A172 (cell line): ENCODE measurements around the gene FRMD5. TPM values are rescaled to one million over a fixed set of nuclear protein-coding genes. Genes with fewer than 3 reads are reported as not detected.
"Not testable (repeated sequence)": the region's sequence is repeated elsewhere in the genome, so short reads cannot be mapped to it uniquely, and the experiment has no call there.

Source experiments
- DNase-seq: peaks from one replicate; pipeline ENCODE4 v3.0.0-alpha.2; 2015; ENCODE audit warnings: low spot score
- total RNA-seq: library from RNA; depleted of rRNA; stranded (reverse); fragments of >200 nt; shearing (Covaris generic); gene quantifications from 2 replicates; pipeline ENCODE4 v1.2.3, GENCODE V29; 2014

Gene FRMD5
- total RNA-seq, 1 experiment from 2014 or later = 13.2 TPM

- no peak for DNase-seq
Measured at GRCh38 chr15:43896543-43896942, 298.5 kb downstream of the FRMD5 start.

GRCh38 chr15:43895586-43895985 is 299.5 kb downstream of the FRMD5 start:
- no peak for DNase-seq

GRCh38 chr15:43893956-43894355 is 301.1 kb downstream of the FRMD5 start:
- no peak for DNase-seq

- DNase-seq = no peak
Measured at GRCh38 chr15:43889042-43889441, 306.0 kb downstream of the FRMD5 start.

DNA sequence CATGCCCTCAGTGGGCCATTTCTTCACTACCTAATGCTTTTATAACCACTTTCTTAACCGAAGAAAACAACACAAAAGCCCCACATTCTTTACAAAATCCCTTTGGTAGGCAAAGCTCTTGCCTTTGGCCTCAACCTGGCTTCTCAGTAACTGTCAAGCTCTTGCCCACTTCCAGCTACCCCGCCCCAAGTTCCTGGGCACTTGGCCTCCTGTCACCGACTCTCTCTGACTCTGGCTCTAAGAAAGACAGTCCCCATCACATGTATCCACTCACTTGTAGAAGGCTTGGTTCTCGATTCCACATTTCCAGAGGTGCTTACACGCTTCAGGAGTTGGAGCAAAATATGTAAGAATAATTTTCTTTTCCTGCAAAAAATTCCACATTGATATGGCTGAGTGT is 307.2 kb downstream of the FRMD5 start:
- DNase-seq = no peak

DNA sequence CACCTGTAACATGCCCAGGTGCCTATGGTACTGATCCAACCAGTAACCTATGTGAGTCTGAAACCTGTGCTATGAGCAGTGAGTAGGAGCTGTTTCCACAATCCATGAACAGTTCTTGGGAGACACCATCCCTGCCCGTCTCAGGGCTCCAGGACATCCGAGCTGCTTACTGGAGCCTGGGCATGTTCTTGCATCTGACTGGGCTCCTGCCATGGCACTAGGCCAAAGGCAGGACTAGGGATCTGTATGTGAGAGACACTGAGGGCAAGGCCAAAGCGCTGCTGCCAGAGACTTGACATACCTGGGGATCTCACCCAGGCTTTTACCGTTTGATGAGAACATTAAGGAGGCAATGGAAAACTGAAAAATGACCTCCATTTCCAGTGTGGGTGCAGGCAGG is 308.5 kb downstream of the FRMD5 start:
- DNase-seq = no peak

GRCh38 chr15:43883571-43883970 is 311.5 kb downstream of the FRMD5 start:
- no peak for DNase-seq

DNA sequence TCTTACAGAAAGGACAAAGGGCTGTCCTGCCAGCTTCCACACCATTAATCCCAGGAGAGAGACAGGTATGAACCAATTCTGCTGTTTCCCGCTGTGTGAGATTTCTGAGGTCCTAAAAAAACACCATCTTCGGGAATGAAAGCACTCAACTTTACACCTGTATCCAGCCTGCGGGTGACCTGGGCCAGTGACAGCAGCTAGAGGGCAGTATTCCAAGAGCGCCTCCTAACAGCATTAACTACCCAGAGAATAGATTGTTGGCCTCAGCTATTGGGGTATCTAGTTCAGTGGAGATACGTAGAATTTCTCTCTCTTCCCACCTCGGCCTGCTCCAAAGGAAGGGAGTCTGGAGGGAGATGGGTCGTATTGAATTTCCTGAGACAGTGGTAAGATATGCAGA is 313.1 kb downstream of the FRMD5 start:
- DNase-seq = peak; percentile 9

GRCh38 chr15:43881245-43881644 is 313.8 kb downstream of the FRMD5 start:
- DNase-seq = no peak

DNA sequence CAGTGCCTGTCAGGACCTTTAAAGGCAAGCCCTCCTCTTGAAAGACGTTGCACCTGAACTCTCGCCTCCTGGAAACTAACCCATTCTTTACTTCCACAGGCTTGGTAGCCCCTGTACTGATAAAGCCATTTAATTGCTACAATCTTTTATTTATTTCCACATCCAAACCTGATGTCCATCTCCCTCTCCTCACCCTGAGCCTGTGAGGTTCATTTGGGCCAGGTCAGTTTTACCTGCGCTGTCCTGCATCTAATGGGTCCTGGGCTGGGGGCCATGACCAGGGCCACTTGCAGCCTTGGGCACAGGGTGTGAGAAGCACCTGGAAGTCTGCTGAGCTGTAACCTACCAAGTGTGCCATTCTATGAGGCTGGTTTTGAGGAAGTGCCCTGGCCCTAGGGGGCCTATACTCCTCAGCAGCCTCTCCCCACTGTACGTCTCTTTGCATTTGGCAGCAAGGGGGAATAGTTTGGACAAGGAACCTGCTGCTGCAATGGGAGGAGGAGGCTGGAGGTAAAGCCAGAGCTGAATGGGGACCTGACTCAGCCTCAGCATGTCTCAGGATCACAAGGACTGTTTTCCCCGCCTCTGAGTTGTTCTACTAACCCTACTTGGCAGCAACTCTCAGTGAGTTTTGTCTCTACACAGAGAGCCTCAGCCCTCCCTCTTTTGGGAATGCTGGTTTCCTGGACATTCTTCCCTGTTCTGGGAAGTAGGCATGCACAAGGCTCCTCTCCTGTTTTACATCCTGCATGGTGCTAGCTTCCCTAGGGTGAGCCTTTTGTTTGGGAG is 314.5 kb downstream of the FRMD5 start:
- DNase-seq = peak; percentile 5

DNA sequence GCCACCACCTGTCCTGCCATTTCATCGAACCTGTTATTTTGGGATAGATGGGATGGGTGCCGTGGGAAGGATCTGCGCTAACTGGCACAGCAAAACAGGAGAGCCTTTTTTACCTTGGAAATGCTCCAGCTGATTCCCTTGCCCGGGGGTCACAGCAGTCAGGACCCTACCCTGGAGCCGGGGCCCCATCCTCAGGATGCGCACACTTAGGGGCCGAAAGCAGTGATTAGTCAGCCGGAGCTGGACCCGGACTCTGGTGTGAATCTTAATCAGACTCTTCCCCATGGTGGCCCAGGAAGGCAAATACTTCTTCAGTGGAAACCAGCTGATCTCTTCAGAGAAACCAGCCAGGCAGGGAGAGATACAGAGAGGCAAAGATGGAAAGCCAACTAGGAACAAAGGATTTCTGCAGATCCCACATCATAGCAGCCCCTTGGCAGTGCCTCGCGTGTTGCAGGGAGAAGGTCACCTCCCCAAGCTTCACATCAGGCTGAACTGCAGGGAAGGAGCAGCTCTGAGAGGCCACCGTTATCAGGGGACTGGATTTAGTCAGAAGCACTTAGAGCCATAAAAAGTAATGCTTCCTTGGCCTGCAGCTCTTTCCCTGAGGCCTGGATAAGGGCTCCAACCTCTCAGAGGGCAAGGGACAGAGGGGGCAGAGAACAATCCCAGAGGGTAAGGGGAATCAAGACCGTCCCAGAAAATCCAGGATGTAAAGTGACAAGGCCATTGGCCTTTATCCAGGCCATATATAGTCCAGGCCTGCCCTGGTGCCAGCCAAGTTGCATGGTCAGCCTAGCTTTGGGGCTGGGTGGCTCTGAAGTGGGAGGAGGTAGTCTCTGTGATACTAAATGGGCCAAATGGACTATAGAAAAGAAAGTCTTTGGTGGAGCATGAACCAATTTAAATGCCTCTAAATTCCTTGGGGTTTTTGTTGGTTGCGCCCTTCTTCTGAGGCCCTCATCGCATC is 315.4 kb downstream of the FRMD5 start:
- no peak for DNase-seq

DNA sequence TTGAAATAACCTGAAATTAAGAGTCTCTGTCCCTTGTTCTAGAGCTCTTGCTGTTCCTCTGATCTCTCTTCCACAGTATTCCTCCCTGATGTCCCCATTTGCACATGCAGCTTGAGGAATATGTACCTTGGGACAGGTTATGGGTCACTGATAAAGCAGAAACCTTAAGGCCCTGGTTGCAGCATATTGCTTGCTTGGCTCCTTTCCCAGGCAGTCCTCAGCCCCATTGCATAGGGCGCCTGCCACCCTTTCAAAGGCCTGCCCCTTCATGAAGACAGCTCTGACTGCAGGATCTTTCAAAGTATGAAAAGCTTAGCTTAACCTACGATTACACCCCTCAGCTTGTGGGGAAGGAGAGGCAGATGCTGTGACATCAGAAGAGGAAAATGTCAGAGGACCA is 316.6 kb downstream of the FRMD5 start:
- DNase-seq = no peak

GRCh38 chr15:43877371-43877770 is 317.7 kb downstream of the FRMD5 start:
- DNase-seq = no peak

DNA sequence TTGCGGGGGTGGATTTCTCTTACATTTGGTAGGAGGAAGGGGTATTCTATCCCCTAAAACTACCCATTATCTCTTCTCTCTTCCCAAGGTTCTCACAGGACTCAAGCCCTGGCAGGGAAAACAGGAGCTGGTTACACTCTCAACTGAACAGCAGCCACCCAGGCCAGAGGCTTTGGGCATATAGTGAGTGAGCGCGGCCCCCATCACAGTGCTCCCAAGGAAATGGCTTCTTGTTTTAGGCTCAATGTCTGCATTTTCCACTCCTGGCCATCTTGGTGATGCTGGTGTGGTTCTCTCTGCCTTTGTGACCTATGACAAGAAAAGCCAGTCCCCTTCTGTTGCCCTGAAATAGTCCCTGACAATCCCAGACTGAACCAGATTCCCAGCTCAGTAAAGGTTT is 318.2 kb downstream of the FRMD5 start:
- no peak for DNase-seq

- no peak for DNase-seq
Measured at GRCh38 chr15:43873651-43874050, 321.4 kb downstream of the FRMD5 start.

- peak; percentile 50 for DNase-seq
Measured at GRCh38 chr15:43872416-43873020, 322.6 kb downstream of the FRMD5 start.

DNA sequence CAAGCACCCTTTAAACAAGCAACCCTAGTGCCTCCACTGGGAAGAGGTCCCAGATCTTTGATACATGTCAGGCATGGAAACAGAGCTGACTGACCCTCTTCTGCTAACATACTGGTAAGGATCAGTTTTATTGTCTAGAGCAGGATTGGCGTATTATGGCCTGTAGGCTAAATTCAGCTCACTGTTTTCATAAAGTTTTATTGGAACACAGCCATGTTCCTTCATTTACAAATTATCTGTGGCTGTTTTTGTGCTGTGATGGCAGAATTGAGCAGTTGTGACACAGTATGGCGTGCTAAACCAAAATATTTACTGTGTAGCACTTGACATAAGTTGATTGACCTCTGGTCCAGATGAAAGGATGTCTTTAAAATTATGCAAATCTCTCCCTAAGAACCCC is 323.2 kb downstream of the FRMD5 start:
- DNase-seq = no peak

DNA sequence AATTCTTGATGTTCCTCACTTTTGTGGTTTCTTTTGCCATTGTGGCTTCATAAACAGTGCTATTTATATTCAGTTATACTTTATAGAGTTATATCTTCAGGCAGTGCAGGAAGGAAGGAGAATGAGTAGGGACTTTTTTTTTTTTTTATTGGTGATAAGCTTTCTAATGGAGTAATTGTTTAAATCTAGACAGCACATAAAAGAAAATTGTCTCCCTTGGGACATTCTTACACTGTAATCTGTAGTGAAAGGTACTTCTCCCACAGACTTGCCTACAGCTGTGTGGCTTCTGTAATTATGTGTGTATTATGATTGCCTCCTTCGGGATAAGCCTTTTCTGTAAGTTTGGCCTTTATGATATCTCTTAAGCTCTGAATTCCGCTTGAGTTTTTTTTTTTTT is 326.7 kb downstream of the FRMD5 start:
- no peak for DNase-seq

GRCh38 chr15:43867096-43867495 is 328.0 kb downstream of the FRMD5 start:
- DNase-seq = no peak

DNA sequence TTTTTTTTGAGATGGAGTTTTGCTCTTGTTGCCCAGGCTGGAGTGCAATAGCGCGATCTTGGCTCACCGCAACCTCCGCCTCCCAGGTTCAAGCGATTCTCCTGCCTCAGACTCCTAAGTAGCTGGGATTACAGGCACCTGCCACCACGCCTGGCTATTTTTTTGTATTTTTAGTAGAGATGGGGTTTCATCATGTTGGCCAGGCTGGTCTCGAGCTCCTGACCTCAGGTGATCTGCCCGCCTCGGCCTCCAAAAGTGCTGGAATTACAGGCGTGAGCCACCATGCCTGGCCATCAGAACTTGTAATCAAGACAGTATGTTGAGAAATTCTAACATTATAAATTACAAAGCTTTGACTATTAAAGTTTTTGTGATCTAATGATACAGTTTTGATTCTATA is 328.4 kb downstream of the FRMD5 start:
- DNase-seq = not testable (repeated sequence)

GRCh38 chr15:43859546-43859945 is 335.5 kb downstream of the FRMD5 start:
- DNase-seq = no peak

GRCh38 chr15:43854801-43855200 is 340.3 kb downstream of the FRMD5 start:
- no peak for DNase-seq
